Nephron (organoid): ENCODE measurements around the gene ARHGAP22.
"Not testable (repeated sequence)": the region's sequence is repeated elsewhere in the genome, so short reads cannot be mapped to it uniquely, and the experiment has no call there.

Source experiments
- H3K27ac Mint-ChIP-seq, 3 experiments: 2 replicates each; pipeline ENCODE4 v1.8.0; 2020; ENCODE audit warnings: mixed read lengths in 3 of 3, mild to moderate bottlenecking in 2 of 3, moderate library complexity in 1 of 3
- H3K27me3 Mint-ChIP-seq: 2 replicates; pipeline ENCODE4 v1.8.0; 2021; ENCODE audit warnings: low read depth, mild to moderate bottlenecking, moderate library complexity, mixed read lengths
- H3K36me3 Mint-ChIP-seq: 2 replicates; pipeline ENCODE4 v1.8.0; 2020; ENCODE audit warnings: low read depth, mixed read lengths
- H3K4me1 Mint-ChIP-seq: 2 replicates; pipeline ENCODE4 v1.8.0; 2020; ENCODE audit warnings: mixed read lengths
- H3K4me3 Mint-ChIP-seq, 3 experiments: 2 replicates each; pipeline ENCODE4 v1.8.0; 2020; ENCODE audit warnings: mild to moderate bottlenecking in 3 of 3, mixed read lengths in 3 of 3, moderate library complexity in 2 of 3
- H3K9me3 Mint-ChIP-seq: 2 replicates; pipeline ENCODE4 v1.8.0; 2020; ENCODE audit warnings: mixed read lengths
- CTCF ChIP-seq, 3 experiments: fragments of 200-600 bp; sonication (generic); IDR thresholded peaks; one replicate each; pipeline ENCODE4 v1.5.0; 2021; ENCODE audit warnings: antibody characterized with exemption in 3 of 3; ENCODE audit not compliant: unreplicated experiment in 3 of 3

Gene ARHGAP22

GRCh38 chr10:48429309-48429708 is 175.6 kb downstream of the ARHGAP22 start:
- H3K4me1 Mint-ChIP-seq, result no peaks in the 10 kb centered on the region

GRCh38 chr10:48428896-48429295 is 176.0 kb downstream of the ARHGAP22 start:
- Mint-ChIP-seq H3K9me3 (no peaks in the 10 kb centered on the region), H3K4me1 (peaks cover 3% of the 10 kb centered on the region), H3K27ac (no peak overlapping the region), H3K36me3 (peaks cover 49% of the 10 kb centered on the region), H3K4me3 (no peak overlapping the region), H3K27me3 (no peaks in the 10 kb centered on the region)
- TF ChIP-seq CTCF (IDR thresholded peaks at IDR 0.05; ENCODE audit: unreplicated experiment in 3 of 3), result no peak

More at GRCh38 chr10:48429309-48429708, 175.6 kb downstream of the ARHGAP22 start:
- no peak overlapping the region for H3K27ac Mint-ChIP-seq
- no peak overlapping the region for H3K4me3 Mint-ChIP-seq
- no peaks in the 10 kb centered on the region for H3K9me3 Mint-ChIP-seq
- TF ChIP-seq CTCF (IDR thresholded peaks at IDR 0.05; ENCODE audit: unreplicated experiment in 3 of 3), result no peak
- H3K27me3 Mint-ChIP-seq, result no peaks in the 10 kb centered on the region
- H3K36me3 Mint-ChIP-seq, result peaks cover 49% of the 10 kb centered on the region

GRCh38 chr10:48423884-48424283 is 181.0 kb downstream of the ARHGAP22 start:
- no peak for TF ChIP-seq CTCF (IDR thresholded peaks at IDR 0.05; ENCODE audit: unreplicated experiment in 3 of 3)
- Mint-ChIP-seq H3K36me3 (peaks cover 28% of the 10 kb centered on the region), H3K27ac (peak overlapping the region; percentile 14 to 72 (median 72)), H3K27me3 (no peaks in the 10 kb centered on the region), H3K9me3 (no peaks in the 10 kb centered on the region), H3K4me3 (no peak overlapping the region), H3K4me1 (peaks cover 10% of the 10 kb centered on the region)

GRCh38 chr10:48421862-48422261 is 183.0 kb downstream of the ARHGAP22 start:
- H3K4me1 Mint-ChIP-seq, H3K4me3 Mint-ChIP-seq, H3K27ac Mint-ChIP-seq, H3K9me3 Mint-ChIP-seq, H3K27me3 Mint-ChIP-seq: not testable (repeated sequence)
- peaks cover 16% of the 10 kb centered on the region for H3K36me3 Mint-ChIP-seq

GRCh38 chr10:48419714-48420113 is 185.2 kb downstream of the ARHGAP22 start:
- peaks cover 22% of the 10 kb centered on the region for H3K36me3 Mint-ChIP-seq
- H3K27me3 Mint-ChIP-seq, result no peaks in the 10 kb centered on the region
- no peak overlapping the region for H3K4me3 Mint-ChIP-seq
- no peaks in the 10 kb centered on the region for H3K9me3 Mint-ChIP-seq
- no peak overlapping the region for H3K27ac Mint-ChIP-seq
- H3K4me1 Mint-ChIP-seq, result peaks cover 10% of the 10 kb centered on the region
- no peak for TF ChIP-seq CTCF (IDR thresholded peaks at IDR 0.05; ENCODE audit: unreplicated experiment in 3 of 3)

GRCh38 chr10:48418189-48418788 is 186.6 kb downstream of the ARHGAP22 start:
- Mint-ChIP-seq H3K27me3 (no peaks in the 10 kb centered on the region), H3K27ac (peak overlapping the region in 2 of 3 experiments; percentile 59 to 83), H3K9me3 (peaks cover 5% of the 10 kb centered on the region), H3K4me1 (peaks cover 4% of the 10 kb centered on the region), H3K4me3 (no peak overlapping the region), H3K36me3 (peaks cover 23% of the 10 kb centered on the region)
- no peak for TF ChIP-seq CTCF (IDR thresholded peaks at IDR 0.05; ENCODE audit: unreplicated experiment in 3 of 3)
